GM10266 (cell line): ENCODE data around the gene MYO5B.

Source experiments
- DNase-seq: peaks from one replicate; pipeline ENCODE4 v3.0.0; 2012; ENCODE audit errors: extremely low spot score
- TF ChIP-seq, protein P1 (sequence below): IDR thresholded peaks from 2 replicates; pipeline ENCODE4 v1.5.1; 2012; ENCODE audit warnings: mild to moderate bottlenecking, low read depth; ENCODE audit not compliant: control insufficient read depth, insufficient read depth; ENCODE audit errors: missing control alignments

Gene MYO5B

DNA sequence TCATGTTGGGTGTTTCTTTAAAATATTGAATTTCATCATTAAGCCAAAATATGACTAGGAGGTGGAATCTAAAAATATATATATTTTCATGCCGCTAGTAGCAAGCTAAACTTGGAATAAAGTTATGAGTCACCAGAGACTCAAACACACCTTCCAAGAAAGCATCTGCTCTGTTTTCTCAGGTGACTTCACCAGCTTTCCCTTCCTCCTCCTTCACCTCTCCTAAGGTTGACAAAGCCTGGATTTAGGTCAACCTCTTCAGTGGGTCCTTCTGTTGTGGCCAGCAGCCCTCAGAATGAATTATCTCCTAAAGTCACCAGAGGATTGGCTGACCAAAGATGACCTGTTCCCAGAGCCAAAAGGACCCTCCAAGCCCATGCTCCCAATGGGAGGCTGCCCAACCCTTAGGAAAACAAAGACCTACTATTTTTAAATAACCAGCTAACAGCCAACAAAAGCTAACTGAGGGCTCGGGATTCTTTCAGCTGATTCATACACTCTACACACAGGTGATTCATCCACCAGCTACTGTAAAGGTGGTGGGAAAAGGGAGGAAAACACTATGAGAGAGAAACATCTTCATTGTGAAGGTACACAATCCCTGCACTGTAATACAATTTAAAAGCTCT is 113.9 kb downstream of the MYO5B start:
- TF ChIP-seq, protein P1, sequence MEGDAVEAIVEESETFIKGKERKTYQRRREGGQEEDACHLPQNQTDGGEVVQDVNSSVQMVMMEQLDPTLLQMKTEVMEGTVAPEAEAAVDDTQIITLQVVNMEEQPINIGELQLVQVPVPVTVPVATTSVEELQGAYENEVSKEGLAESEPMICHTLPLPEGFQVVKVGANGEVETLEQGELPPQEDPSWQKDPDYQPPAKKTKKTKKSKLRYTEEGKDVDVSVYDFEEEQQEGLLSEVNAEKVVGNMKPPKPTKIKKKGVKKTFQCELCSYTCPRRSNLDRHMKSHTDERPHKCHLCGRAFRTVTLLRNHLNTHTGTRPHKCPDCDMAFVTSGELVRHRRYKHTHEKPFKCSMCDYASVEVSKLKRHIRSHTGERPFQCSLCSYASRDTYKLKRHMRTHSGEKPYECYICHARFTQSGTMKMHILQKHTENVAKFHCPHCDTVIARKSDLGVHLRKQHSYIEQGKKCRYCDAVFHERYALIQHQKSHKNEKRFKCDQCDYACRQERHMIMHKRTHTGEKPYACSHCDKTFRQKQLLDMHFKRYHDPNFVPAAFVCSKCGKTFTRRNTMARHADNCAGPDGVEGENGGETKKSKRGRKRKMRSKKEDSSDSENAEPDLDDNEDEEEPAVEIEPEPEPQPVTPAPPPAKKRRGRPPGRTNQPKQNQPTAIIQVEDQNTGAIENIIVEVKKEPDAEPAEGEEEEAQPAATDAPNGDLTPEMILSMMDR = no peak

DNA sequence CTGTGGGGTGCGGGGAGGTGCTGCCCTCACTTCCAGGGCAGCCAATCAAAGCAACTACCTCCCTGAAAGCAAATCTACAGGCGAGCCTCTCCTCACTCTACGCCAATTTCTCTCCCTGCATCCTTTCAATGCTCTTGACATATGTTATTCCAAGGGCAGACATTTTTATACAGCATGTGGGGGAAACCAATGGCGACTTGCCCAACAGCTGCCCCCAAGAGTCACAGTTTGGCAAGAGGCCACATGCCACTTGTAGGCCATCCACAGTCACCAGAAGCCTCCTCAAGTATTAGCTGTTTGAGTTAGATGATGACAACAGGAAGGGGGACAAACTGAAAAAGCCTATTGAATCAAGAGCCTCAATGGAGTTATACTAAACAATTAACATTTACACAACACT is 114.6 kb downstream of the MYO5B start:
- DNase-seq = no peak
- TF ChIP-seq, protein P1 = no peak

More for the DNA sequence above, 113.9 kb downstream of the MYO5B start:
- DNase-seq = no peak

DNA sequence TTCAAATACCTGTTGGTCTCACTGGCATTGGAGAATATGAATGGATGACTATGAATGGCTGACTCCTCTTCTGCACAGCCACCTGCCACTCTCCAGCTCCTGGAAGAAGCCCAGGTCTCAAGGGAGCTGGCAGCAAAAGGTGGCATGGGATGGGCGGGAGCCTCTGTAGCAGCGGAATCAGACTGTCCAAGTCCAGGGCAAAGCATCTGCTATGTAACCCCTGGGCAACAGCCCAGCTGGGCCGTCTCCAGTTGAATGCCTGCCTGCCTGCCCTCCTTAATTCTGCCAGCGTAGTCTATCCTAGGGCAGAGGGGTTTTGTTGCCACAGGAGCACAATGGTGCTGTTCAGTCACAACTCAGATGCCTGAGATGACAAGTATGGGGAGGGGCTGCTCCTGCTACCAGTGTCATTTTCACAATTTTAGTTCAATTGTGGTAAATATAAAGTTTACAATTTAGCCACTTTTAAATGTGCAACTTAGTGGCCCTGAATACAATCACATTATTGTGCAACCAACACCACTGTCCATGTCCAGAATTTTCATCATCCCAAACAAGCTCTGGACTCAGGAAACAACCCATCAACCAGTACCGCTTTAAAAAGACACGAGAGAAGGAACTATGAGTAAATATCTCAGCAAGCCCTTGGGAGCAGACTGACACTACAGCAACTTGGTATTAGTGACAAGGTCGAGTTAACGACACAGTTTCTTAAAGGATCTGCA is 115.2 kb downstream of the MYO5B start:
- TF ChIP-seq, protein P1 = no peak
- DNase-seq = no peak

DNA sequence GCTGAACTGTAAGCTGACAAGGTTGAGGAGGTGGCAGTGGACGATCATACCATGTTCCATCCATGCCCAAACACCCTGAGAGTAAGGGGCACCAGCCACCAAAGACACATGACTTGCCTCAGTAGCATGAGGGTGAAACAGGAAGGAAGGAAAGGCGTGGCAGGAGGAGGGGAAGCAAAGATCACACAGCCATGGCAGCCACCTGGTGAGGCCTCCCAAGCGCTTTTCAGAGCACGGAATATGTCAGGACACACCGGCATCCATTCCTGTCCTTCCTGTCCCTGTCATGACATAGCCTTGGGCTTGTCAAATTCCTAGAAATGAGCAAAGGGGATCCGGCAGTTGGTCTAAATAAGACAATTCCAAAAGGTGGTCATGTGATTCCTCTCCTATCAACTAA is 118.7 kb downstream of the MYO5B start:
- TF ChIP-seq, protein P1 = no peak
- DNase-seq = no peak

DNA sequence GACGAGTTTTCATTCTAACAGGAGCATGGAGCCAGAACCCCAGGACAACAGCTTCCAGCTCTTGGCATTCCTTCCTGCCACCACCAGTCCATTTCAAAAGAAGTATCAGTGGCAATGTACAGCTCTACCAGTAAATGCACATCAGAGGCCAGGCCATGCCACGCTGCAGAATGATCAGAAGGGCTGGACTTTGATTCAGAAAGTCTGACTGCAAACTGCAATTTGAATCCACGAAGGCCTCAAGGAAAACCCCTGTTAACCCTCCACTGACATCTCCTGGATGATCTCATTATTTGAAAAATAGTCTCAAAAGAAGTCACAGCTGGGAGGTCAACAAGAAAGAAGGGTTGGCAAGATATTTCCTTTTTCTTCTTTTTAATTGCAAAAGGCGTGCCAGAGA is 119.2 kb downstream of the MYO5B start:
- TF ChIP-seq, protein P1 = no peak
- DNase-seq = no peak

DNA sequence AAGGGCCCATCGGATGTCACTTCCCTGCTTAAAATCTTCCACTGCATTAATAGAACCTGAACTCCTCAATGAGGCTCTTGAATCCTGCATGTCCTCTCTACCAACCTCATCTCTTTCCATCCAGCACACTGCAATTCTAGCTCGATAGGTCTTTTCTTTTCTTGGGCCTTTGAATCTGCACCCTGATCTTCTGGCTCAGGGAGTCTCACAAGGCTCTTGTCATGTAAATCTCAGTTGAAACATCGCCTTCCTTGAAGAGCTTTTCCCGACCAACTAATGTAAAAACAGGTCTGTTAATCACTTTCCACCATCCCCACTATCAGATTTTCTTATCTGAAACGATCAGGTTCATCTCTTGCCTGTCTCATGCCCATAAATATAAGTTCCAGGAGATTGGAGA is 120.5 kb downstream of the MYO5B start:
- no peak for DNase-seq
- TF ChIP-seq, protein P1 = no peak

DNA sequence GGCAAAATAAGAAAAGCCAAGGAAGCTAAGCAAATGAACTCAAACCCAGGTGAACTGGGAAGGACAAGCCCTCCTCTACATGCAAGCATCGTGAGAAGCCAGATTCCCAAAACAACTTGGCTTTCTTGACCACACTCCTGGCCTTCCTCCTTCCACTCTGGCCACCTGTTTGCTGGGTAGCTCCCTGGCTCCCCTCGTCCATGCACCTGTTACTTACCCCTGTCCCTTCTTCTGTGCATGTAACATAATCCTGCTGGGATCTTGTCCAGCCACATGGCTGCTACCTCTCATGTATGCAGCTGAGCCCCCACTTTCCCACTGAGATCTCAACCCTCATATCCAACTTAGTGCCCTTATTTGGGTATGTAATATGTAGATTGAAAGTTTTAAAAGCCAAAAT is 121.6 kb downstream of the MYO5B start:
- TF ChIP-seq, protein P1 = no peak

More for the DNA sequence above, 121.6 kb downstream of the MYO5B start:
- no peak for DNase-seq
